WTC11 (cell line): Measurements from ENCODE around the gene CNTRL. TPM values are rescaled to one million over a fixed set of nuclear protein-coding genes. Genes with fewer than 3 reads are reported as not detected.

Experiments used
- ETV6 ChIP-seq: sonication (generic); formaldehyde crosslinking; IDR thresholded peaks from 2 replicates; pipeline ENCODE4 v1.8.1; 2022; ENCODE audit warnings: mild to moderate bottlenecking, missing genetic modification reagents
- GTF2I ChIP-seq: fragments of 250-450 bp; sonication (Bioruptor Pico); conservative IDR thresholded peaks from 2 replicates; pipeline ENCODE4 v1.4.0; 2021; ENCODE audit warnings: mild to moderate bottlenecking
- HMGA2 ChIP-seq: fragments of 250-450 bp; sonication (Bioruptor Pico); IDR thresholded peaks from 2 replicates; pipeline ENCODE4 v1.4.0; 2021; ENCODE audit warnings: mild to moderate bottlenecking, moderate library complexity
- IRF2 ChIP-seq: sonication (generic); formaldehyde crosslinking; IDR thresholded peaks from 2 replicates; pipeline ENCODE4 v1.8.0; 2022; ENCODE audit warnings: low read depth, missing genetic modification reagents, borderline replicate concordance
- JAZF1 ChIP-seq: fragments of 250-450 bp; sonication (Bioruptor Pico); IDR thresholded peaks from 2 replicates; pipeline ENCODE4 v1.9.0; 2021; ENCODE audit warnings: moderate library complexity, mild to moderate bottlenecking, inconsistent platforms
- KAT7 ChIP-seq: sonication (generic); formaldehyde crosslinking; IDR thresholded peaks from 2 replicates; pipeline ENCODE4 v1.8.1; 2023; ENCODE audit warnings: missing genetic modification reagents, mild to moderate bottlenecking, borderline replicate concordance
- NR2C2 ChIP-seq: sonication (generic); formaldehyde crosslinking; IDR thresholded peaks from 2 replicates; pipeline ENCODE4 v1.8.0; 2022; ENCODE audit warnings: mild to moderate bottlenecking, missing genetic modification reagents
- PRRX2 ChIP-seq: fragments of 250-450 bp; sonication (Bioruptor Pico); IDR thresholded peaks from 2 replicates; pipeline ENCODE4 v1.8.0; 2021; ENCODE audit warnings: mild to moderate bottlenecking
- RELA ChIP-seq: sonication (generic); formaldehyde crosslinking; IDR thresholded peaks from 2 replicates; pipeline ENCODE4 v1.8.1; 2022; ENCODE audit warnings: missing genetic modification reagents, mild to moderate bottlenecking, borderline replicate concordance
- SP1 ChIP-seq: sonication (generic); formaldehyde crosslinking; conservative IDR thresholded peaks from 2 replicates; pipeline ENCODE4 v1.8.1; 2022; ENCODE audit warnings: missing genetic modification reagents
- TEAD4 ChIP-seq: sonication (generic); formaldehyde crosslinking; IDR thresholded peaks from 2 replicates; pipeline ENCODE4 v1.8.0; 2022; ENCODE audit warnings: mild to moderate bottlenecking, missing genetic modification reagents
- ZNF121 ChIP-seq: sonication (generic); formaldehyde crosslinking; IDR thresholded peaks from 2 replicates; pipeline ENCODE4 v1.8.0; 2023; ENCODE audit warnings: missing genetic modification reagents
- ZNF416 ChIP-seq: fragments of 250-450 bp; sonication (Bioruptor Pico); IDR thresholded peaks from 2 replicates; pipeline ENCODE4 v1.9.0; 2021; ENCODE audit warnings: mild to moderate bottlenecking, inconsistent platforms
- ZNF423 ChIP-seq: fragments of 250-450 bp; sonication (Bioruptor Pico); IDR thresholded peaks from 2 replicates; pipeline ENCODE4 v2.1.2; 2022; ENCODE audit warnings: mild to moderate bottlenecking, moderate library complexity
- total RNA-seq: library from RNA; stranded (reverse); gene quantifications from 3 replicates; pipeline ENCODE4 v1.2.3, GENCODE V29; 2021
- TF ChIP-seq, protein P1 (sequence below): sonication (generic); formaldehyde crosslinking; IDR thresholded peaks from 2 replicates; pipeline ENCODE4 v1.8.1; 2023; ENCODE audit warnings: mild to moderate bottlenecking, missing genetic modification reagents
- TF ChIP-seq, protein P2 (sequence below): fragments of 250-450 bp; sonication (Bioruptor Pico); IDR thresholded peaks from 2 replicates; pipeline ENCODE4 v1.9.0; 2021; ENCODE audit warnings: moderate library complexity, mild to moderate bottlenecking, inconsistent platforms, borderline replicate concordance
- TF ChIP-seq, protein P3 (sequence below): fragments of 250-450 bp; sonication (Bioruptor Pico); IDR thresholded peaks from 2 replicates; pipeline ENCODE4 v1.8.0; 2021; ENCODE audit warnings: mild to moderate bottlenecking
- TF ChIP-seq, protein P4 (sequence below): sonication (generic); formaldehyde crosslinking; IDR thresholded peaks from 2 replicates; pipeline ENCODE4 v1.8.1; 2022; ENCODE audit warnings: low read depth, mild to moderate bottlenecking, moderate library complexity, missing genetic modification reagents, borderline replicate concordance
- TF ChIP-seq, protein P5 (sequence below): fragments of 250-450 bp; sonication (Bioruptor Pico); conservative IDR thresholded peaks from 2 replicates; pipeline ENCODE4 v1.9.0; 2021; ENCODE audit warnings: mild to moderate bottlenecking
- TF ChIP-seq, protein P6 (sequence below): fragments of 250-450 bp; sonication (Bioruptor Pico); IDR thresholded peaks from 2 replicates; pipeline ENCODE4 v1.9.0; 2021; ENCODE audit warnings: mild to moderate bottlenecking
- TF ChIP-seq, protein P7 (sequence below): sonication (generic); formaldehyde crosslinking; IDR thresholded peaks from 2 replicates; pipeline ENCODE4 v1.8.1; 2022; ENCODE audit warnings: low read depth, missing genetic modification reagents, borderline replicate concordance
- TF ChIP-seq, protein P8 (sequence below): sonication (generic); formaldehyde crosslinking; IDR thresholded peaks from 2 replicates; pipeline ENCODE4 v1.8.1; 2023; ENCODE audit warnings: mild to moderate bottlenecking, missing genetic modification reagents
- TF ChIP-seq, protein P9 (sequence below): sonication (generic); formaldehyde crosslinking; IDR thresholded peaks from 2 replicates; pipeline ENCODE4 v1.8.1; 2022; ENCODE audit warnings: mild to moderate bottlenecking, moderate library complexity, missing genetic modification reagents
- TF ChIP-seq, protein P10 (sequence below): sonication (generic); formaldehyde crosslinking; conservative IDR thresholded peaks from 2 replicates; pipeline ENCODE4 v1.8.1; 2023; ENCODE audit warnings: mild to moderate bottlenecking, low read depth, missing genetic modification reagents, moderate library complexity

CNTRL gene
- total RNA-seq, 1 experiment from 2014 or later = 13.3 TPM

DNA sequence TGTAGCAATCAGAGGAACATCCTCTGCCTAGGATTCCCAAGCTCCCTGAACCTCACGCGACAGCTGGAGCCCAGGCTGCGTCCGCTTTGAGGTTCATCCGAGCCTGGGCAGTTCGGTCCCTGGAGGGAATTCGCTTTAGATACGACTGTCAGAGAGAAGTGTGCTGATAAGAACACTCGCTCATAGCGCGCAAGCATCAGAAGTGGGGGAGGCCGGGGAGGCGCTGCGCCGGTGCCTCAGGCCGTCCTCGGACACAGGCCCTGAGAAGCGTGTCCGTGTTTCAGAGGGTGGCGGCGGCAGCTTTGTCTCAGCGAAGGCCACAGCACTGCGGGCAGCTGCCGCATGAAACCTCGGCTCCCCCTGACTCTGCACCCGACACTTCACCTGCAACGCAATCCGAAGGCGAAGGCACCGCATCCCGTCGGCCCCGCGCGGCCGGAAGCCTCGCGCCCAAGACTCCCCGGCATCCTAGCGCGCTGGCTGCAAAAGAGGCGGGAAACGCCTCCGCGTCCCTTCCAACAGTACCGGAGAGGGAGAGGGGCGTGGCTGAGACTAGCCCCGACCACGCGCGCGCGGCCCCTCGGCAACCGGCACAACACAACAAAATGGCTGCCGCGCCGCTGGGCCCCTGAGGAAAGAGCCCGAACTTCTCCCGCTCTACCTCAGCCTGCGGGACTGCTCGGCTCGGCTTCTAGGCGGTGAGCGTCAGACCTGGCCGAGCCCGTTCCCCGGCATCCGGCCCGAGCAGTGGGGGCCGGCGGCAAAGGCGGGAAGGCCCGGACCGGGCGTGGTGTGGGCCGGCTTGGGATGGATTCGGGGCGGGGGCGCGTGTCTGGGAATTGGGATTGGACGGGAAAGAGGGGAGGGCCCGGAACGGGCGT is at the start of gene CNTRL (continued):
- TF ChIP-seq, protein P1, sequence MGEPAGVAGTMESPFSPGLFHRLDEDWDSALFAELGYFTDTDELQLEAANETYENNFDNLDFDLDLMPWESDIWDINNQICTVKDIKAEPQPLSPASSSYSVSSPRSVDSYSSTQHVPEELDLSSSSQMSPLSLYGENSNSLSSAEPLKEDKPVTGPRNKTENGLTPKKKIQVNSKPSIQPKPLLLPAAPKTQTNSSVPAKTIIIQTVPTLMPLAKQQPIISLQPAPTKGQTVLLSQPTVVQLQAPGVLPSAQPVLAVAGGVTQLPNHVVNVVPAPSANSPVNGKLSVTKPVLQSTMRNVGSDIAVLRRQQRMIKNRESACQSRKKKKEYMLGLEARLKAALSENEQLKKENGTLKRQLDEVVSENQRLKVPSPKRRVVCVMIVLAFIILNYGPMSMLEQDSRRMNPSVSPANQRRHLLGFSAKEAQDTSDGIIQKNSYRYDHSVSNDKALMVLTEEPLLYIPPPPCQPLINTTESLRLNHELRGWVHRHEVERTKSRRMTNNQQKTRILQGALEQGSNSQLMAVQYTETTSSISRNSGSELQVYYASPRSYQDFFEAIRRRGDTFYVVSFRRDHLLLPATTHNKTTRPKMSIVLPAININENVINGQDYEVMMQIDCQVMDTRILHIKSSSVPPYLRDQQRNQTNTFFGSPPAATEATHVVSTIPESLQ (CRISPR knock-in tag) = no peak
- TF ChIP-seq, protein P2, sequence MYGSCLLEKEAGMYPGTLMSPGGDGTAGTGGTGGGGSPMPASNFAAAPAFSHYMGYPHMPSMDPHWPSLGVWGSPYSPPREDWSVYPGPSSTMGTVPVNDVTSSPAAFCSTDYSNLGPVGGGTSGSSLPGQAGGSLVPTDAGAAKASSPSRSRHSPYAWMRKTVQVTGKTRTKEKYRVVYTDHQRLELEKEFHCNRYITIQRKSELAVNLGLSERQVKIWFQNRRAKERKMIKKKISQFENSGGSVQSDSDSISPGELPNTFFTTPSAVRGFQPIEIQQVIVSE (CRISPR knock-in tag) = no peak
- peak; percentile 58; the same call in 1 of the 2 replicates for TF ChIP-seq TEAD4 (CRISPR knock-in tag)
- no peak for TF ChIP-seq HMGA2 (CRISPR knock-in tag)
- TF ChIP-seq NR2C2 = peak; percentile 80; the same call in 1 of the 2 replicates
- no peak for TF ChIP-seq JAZF1 (CRISPR knock-in tag)
- TF ChIP-seq, protein P3, sequence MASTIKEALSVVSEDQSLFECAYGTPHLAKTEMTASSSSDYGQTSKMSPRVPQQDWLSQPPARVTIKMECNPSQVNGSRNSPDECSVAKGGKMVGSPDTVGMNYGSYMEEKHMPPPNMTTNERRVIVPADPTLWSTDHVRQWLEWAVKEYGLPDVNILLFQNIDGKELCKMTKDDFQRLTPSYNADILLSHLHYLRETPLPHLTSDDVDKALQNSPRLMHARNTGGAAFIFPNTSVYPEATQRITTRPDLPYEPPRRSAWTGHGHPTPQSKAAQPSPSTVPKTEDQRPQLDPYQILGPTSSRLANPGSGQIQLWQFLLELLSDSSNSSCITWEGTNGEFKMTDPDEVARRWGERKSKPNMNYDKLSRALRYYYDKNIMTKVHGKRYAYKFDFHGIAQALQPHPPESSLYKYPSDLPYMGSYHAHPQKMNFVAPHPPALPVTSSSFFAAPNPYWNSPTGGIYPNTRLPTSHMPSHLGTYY = no peak
- TF ChIP-seq KAT7 (CRISPR knock-in tag) = 0 out of 2 replicates have a peak, but pooled peaks have one; percentile 86
- TF ChIP-seq, protein P4, sequence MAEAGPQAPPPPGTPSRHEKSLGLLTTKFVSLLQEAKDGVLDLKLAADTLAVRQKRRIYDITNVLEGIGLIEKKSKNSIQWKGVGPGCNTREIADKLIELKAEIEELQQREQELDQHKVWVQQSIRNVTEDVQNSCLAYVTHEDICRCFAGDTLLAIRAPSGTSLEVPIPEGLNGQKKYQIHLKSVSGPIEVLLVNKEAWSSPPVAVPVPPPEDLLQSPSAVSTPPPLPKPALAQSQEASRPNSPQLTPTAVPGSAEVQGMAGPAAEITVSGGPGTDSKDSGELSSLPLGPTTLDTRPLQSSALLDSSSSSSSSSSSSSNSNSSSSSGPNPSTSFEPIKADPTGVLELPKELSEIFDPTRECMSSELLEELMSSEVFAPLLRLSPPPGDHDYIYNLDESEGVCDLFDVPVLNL = peak; percentile 97
- TF ChIP-seq, protein P5, sequence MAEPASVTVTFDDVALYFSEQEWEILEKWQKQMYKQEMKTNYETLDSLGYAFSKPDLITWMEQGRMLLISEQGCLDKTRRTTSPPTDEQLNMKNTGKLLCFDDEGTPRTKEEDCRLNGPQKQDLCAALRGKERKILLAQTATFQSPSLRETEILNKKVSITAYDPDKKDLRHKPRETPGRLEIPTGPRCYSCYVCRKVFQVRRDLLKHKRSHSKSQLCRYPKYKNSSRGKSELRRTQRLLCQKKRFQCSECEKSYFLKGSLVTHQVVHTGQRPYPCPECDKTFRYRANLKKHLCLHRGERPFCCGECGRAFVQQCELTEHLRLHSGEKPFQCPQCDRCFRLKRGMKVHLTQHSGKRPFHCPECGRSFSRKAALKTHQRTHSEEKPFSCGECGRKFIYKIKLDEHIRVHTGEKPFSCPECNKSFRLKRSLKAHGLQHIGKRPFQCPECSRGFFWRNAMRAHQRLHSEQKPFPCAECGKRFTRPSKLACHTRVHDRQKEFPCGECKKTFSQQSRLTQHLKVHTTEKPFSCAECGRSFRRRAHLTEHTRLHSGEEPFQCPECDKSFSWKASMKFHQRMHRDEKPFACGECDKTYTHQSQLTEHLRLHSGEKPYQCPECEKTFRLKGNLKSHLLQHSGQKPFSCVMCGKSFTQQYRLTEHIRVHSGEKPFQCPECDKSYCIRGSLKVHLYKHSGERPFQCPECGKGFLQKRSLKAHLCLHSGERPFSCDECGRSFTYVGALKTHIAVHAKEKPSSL (CRISPR knock-in tag) = no peak
- TF ChIP-seq, protein P6, sequence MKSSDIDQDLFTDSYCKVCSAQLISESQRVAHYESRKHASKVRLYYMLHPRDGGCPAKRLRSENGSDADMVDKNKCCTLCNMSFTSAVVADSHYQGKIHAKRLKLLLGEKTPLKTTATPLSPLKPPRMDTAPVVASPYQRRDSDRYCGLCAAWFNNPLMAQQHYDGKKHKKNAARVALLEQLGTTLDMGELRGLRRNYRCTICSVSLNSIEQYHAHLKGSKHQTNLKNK (CRISPR knock-in tag) = no peak
- TF ChIP-seq, protein P7, sequence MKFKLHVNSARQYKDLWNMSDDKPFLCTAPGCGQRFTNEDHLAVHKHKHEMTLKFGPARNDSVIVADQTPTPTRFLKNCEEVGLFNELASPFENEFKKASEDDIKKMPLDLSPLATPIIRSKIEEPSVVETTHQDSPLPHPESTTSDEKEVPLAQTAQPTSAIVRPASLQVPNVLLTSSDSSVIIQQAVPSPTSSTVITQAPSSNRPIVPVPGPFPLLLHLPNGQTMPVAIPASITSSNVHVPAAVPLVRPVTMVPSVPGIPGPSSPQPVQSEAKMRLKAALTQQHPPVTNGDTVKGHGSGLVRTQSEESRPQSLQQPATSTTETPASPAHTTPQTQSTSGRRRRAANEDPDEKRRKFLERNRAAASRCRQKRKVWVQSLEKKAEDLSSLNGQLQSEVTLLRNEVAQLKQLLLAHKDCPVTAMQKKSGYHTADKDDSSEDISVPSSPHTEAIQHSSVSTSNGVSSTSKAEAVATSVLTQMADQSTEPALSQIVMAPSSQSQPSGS (CRISPR knock-in tag) = no peak
- TF ChIP-seq IRF2 (CRISPR knock-in tag) = peak; percentile 94
- TF ChIP-seq, protein P8, sequence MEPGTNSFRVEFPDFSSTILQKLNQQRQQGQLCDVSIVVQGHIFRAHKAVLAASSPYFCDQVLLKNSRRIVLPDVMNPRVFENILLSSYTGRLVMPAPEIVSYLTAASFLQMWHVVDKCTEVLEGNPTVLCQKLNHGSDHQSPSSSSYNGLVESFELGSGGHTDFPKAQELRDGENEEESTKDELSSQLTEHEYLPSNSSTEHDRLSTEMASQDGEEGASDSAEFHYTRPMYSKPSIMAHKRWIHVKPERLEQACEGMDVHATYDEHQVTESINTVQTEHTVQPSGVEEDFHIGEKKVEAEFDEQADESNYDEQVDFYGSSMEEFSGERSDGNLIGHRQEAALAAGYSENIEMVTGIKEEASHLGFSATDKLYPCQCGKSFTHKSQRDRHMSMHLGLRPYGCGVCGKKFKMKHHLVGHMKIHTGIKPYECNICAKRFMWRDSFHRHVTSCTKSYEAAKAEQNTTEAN = peak; percentile 98
- no peak for TF ChIP-seq PRRX2 (CRISPR knock-in tag)
- TF ChIP-seq ZNF423 (CRISPR knock-in tag) = no peak
- TF ChIP-seq RELA (CRISPR knock-in tag) = peak; percentile 97
- TF ChIP-seq ZNF416 (CRISPR knock-in tag) = no peak
- TF ChIP-seq ETV6 = peak; percentile 99
- peak; percentile 5; the same call in 1 of the 2 replicates for TF ChIP-seq ZNF121
- TF ChIP-seq, protein P9, sequence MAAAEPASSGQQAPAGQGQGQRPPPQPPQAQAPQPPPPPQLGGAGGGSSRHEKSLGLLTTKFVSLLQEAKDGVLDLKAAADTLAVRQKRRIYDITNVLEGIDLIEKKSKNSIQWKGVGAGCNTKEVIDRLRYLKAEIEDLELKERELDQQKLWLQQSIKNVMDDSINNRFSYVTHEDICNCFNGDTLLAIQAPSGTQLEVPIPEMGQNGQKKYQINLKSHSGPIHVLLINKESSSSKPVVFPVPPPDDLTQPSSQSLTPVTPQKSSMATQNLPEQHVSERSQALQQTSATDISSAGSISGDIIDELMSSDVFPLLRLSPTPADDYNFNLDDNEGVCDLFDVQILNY = peak; percentile 99
- TF ChIP-seq, protein P10, sequence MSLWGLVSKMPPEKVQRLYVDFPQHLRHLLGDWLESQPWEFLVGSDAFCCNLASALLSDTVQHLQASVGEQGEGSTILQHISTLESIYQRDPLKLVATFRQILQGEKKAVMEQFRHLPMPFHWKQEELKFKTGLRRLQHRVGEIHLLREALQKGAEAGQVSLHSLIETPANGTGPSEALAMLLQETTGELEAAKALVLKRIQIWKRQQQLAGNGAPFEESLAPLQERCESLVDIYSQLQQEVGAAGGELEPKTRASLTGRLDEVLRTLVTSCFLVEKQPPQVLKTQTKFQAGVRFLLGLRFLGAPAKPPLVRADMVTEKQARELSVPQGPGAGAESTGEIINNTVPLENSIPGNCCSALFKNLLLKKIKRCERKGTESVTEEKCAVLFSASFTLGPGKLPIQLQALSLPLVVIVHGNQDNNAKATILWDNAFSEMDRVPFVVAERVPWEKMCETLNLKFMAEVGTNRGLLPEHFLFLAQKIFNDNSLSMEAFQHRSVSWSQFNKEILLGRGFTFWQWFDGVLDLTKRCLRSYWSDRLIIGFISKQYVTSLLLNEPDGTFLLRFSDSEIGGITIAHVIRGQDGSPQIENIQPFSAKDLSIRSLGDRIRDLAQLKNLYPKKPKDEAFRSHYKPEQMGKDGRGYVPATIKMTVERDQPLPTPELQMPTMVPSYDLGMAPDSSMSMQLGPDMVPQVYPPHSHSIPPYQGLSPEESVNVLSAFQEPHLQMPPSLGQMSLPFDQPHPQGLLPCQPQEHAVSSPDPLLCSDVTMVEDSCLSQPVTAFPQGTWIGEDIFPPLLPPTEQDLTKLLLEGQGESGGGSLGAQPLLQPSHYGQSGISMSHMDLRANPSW (CRISPR knock-in tag) = no peak
- peak; percentile 94 for TF ChIP-seq SP1 (CRISPR knock-in tag)
- no peak for TF ChIP-seq GTF2I
